ENCODE measurements around the gene TSHR. TPM values are rescaled to one million over a fixed set of nuclear protein-coding genes. Genes with fewer than 3 reads are reported as not detected.

TSHR gene
- total RNA-seq, 6 experiments from 2014 or later, result not detected

DNA sequence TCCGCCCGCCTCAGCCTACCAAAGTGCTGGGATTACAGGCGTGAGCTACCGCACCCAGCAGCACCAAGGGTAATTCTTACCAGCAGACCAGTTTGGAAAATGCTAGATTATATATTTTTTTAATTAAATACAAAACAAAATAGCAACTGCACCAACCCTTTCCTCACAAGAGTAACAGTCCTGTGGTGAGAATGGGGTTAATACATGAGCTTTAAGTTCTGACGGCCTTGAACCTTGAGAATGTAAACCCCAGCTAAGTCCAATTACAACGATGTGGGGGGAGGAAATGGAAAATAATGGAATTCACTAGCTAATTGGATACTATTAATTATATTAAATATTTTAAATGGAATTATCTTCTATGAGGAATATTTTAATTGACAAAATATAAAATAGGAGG, 183.0 kb downstream of the TSHR start:
- no peak for DNase-seq
- TF ChIP-seq, protein P1, sequence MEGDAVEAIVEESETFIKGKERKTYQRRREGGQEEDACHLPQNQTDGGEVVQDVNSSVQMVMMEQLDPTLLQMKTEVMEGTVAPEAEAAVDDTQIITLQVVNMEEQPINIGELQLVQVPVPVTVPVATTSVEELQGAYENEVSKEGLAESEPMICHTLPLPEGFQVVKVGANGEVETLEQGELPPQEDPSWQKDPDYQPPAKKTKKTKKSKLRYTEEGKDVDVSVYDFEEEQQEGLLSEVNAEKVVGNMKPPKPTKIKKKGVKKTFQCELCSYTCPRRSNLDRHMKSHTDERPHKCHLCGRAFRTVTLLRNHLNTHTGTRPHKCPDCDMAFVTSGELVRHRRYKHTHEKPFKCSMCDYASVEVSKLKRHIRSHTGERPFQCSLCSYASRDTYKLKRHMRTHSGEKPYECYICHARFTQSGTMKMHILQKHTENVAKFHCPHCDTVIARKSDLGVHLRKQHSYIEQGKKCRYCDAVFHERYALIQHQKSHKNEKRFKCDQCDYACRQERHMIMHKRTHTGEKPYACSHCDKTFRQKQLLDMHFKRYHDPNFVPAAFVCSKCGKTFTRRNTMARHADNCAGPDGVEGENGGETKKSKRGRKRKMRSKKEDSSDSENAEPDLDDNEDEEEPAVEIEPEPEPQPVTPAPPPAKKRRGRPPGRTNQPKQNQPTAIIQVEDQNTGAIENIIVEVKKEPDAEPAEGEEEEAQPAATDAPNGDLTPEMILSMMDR (IDR thresholded peaks at IDR 0.05), result no peak
- H3K36me3 Mint-ChIP-seq (ENCODE audit: low read depth), result no peaks in the 10 kb centered on the region
- H3K27ac Mint-ChIP-seq, result no peak overlapping the region
- H3K9me3 Mint-ChIP-seq, result no peaks in the 10 kb centered on the region; the same call in 1 of the 2 replicates
- H3K4me1 Mint-ChIP-seq (ENCODE audit: low read depth), result peaks cover 12% of the 10 kb centered on the region
- no peak overlapping the region for H3K4me3 Mint-ChIP-seq
- H3K27me3 Mint-ChIP-seq (ENCODE audit: insufficient read depth), result no peaks in the 10 kb centered on the region

DNA sequence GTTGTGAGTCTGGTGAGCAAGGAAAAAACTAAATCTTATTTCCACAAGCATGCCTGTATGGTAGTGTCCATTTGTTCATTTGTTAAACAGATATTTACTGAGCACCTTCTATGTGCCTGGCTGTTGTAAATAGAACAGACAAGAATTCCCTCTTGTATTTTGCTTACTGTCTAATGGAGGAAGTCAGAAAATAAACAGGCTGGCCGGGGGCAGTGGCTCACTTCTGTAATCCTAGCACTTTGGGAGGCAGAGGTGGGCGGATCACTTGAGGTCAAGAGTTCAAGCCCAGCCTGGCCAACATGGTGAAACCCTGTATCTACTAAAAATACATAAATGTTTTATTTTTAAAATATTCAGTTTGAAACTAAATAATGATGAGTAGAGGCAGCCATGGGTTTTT, 186.0 kb downstream of the TSHR start:
- TF ChIP-seq, protein P1 (IDR thresholded peaks at IDR 0.05), result no peak
- H3K9me3 Mint-ChIP-seq, result no peaks in the 10 kb centered on the region
- H3K27ac Mint-ChIP-seq, result no peak overlapping the region
- peaks cover 25% of the 10 kb centered on the region for H3K4me1 Mint-ChIP-seq (ENCODE audit: low read depth)
- H3K36me3 Mint-ChIP-seq (ENCODE audit: low read depth), result no peaks in the 10 kb centered on the region
- no peak for DNase-seq
- no peaks in the 10 kb centered on the region; the same call in 1 of the 2 replicates for H3K27me3 Mint-ChIP-seq (ENCODE audit: insufficient read depth)
- no peak overlapping the region for H3K4me3 Mint-ChIP-seq

DNA sequence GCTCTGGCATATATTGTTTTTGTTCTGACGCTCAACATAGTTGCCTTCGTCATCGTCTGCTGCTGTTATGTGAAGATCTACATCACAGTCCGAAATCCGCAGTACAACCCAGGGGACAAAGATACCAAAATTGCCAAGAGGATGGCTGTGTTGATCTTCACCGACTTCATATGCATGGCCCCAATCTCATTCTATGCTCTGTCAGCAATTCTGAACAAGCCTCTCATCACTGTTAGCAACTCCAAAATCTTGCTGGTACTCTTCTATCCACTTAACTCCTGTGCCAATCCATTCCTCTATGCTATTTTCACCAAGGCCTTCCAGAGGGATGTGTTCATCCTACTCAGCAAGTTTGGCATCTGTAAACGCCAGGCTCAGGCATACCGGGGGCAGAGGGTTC, 188.4 kb downstream of the TSHR start:
- Mint-ChIP-seq H3K4me3 (no peak overlapping the region), H3K27ac (no peak overlapping the region), H3K36me3 (ENCODE audit: low read depth) (no peaks in the 10 kb centered on the region), H3K27me3 (ENCODE audit: insufficient read depth) (no peaks in the 10 kb centered on the region; the same call in 1 of the 2 replicates), H3K4me1 (ENCODE audit: low read depth) (peaks cover 13% of the 10 kb centered on the region; the same call in 1 of the 2 replicates), H3K9me3 (no peaks in the 10 kb centered on the region)
- no peak for DNase-seq
- TF ChIP-seq, protein P1 (IDR thresholded peaks at IDR 0.05), result no peak

DNA sequence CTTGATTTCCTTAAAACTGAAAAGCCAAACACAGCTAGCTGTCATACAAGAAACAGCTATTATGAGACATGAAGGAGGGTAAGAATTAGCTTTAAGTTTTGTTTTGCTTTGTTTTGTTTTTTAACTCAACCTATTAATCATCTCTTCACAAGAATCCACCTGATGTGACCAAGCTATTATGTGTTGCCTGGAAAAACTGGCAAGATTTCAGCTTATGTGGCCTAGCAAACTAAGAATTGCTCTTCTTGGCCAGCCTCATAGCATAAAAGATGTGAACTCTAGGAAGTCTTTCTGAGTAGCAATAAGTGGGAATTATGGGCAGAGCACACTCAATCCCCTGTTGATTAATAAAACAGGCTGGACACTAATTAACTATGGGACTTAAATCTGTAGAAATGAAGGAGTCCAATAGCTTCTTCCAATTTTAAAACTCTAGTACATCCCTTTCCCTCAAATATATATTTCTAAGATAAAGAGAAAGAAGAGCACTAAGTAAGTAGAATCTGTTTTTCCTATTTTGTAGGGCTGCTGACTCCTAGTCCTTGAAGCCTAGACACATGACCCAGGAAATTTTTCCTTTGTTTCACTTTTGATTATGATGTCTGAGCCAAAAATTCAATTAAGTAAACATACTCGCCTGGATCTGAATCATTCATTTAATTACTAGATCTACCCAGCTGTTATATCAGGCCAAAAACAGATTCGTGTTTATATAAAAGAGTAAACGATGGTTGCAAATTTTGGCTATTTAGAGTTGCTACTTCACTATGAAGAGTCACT, 189.6 kb downstream of the TSHR start:
- no peak overlapping the region for H3K27ac Mint-ChIP-seq
- H3K9me3 Mint-ChIP-seq, result no peaks in the 10 kb centered on the region
- H3K36me3 Mint-ChIP-seq (ENCODE audit: low read depth), result no peaks in the 10 kb centered on the region

DNA sequence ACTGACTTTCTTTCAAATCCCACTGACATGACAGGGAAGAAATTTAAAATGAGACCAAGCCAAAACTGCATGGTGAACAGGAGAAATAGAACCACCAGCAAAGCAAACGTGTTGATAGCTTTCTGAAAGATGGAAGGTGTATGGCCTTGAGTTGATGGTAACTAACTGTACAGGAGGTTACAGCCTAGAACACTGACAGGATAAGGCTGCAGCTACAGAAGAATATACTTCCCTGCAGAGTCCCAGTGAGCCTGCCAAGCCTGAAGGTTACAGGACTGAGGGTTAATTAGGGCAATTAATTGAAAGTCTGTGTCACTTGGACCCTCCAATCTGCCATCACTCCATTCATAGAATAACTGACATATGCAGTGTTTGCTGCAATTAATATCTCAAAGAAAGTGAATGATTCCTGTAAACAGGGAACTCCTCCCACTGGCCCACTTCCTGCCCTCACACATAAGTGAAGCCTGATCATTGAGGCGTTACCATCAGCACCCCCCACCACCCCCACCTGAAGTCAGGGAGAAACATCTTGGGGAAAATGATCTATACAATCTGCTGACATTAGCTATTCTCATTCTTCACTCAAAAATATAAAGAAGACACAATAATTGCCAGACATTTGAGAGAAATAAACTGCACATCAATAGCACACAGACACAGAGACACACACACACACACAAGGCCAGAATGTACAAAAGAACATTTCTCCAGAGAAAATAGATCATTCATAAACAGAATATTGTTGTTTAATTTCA, 191.9 kb downstream of the TSHR start:
- Mint-ChIP-seq H3K27ac (no peak overlapping the region), H3K27me3 (ENCODE audit: insufficient read depth) (no peaks in the 10 kb centered on the region; the same call in 1 of the 2 replicates), H3K9me3 (no peaks in the 10 kb centered on the region), H3K36me3 (ENCODE audit: low read depth) (no peaks in the 10 kb centered on the region), H3K4me3 (no peak overlapping the region), H3K4me1 (ENCODE audit: low read depth) (peaks cover 13% of the 10 kb centered on the region; the same call in 1 of the 2 replicates)
- TF ChIP-seq, protein P1 (IDR thresholded peaks at IDR 0.05), result no peak
- DNase-seq, result no peak

More for the DNA sequence above, 189.6 kb downstream of the TSHR start:
- DNase-seq, result no peak
- H3K27me3 Mint-ChIP-seq (ENCODE audit: insufficient read depth), result no peaks in the 10 kb centered on the region; the same call in 1 of the 2 replicates
- TF ChIP-seq, protein P1 (IDR thresholded peaks at IDR 0.05), result no peak
- peak overlapping the region; percentile 29; the same call in 1 of the 2 replicates for H3K4me3 Mint-ChIP-seq
- peaks cover 13% of the 10 kb centered on the region; the same call in 1 of the 2 replicates for H3K4me1 Mint-ChIP-seq (ENCODE audit: low read depth)

Data from HFFc6 (cell line).